GM12878 (cell line): ENCODE measurements around the gene BAG5. TPM values are rescaled to one million over a fixed set of nuclear protein-coding genes. Genes with fewer than 3 reads are reported as not detected.

ENCODE experiments used
- ATAC-seq: fragments of 200-7000 bp; cut with Tn5 transposase; 3 replicates; pipeline ENCODE4 v1.9.1; 2020; ENCODE audit warnings: mild to moderate bottlenecking, moderate library complexity
- BruUV-seq: library from RNA; stranded (reverse); fragments of 400-500 nt; replicated peaks from 2 replicates; lab custom pipeline; 2021; lab: Mats Ljungman, UMichigan
- CTCF ChIA-PET: fragments of 300-600 bp; sonication (Branson Sonifier 250); formaldehyde crosslinking; extraction: SDS; loops from one replicate; lab custom pipeline; 2021; ENCODE audit warnings: inconsistent platforms; lab: Yijun Ruan, JAX
- POLR2A ChIA-PET: fragments of 350-600 bp; formaldehyde crosslinking; extraction: SDS; loops from one replicate; lab custom pipeline; 2021; ENCODE audit warnings: inconsistent platforms; lab: Charles Lee
- RAD21 ChIA-PET: fragments of 300-600 bp; sonication (Branson Sonifier 250); formaldehyde crosslinking; loops from one replicate; lab custom pipeline; 2023; ENCODE audit warnings: antibody characterized with exemption; ENCODE audit not compliant: unreplicated experiment; lab: Charles Lee
- SMC1A ChIA-PET: fragments of 300-600 bp; sonication (Branson Sonifier 250); formaldehyde crosslinking; loops from one replicate; lab custom pipeline; 2023; ENCODE audit not compliant: unreplicated experiment, uncharacterized antibody; lab: Charles Lee
- DNase-seq: peaks from one replicate; pipeline ENCODE4 v3.0.0-alpha.2; 2011; ENCODE audit warnings: low read depth, low spot score
- FAIRE-seq: peaks from 3 replicates; lab custom pipeline; 2011; peaks lifted over from hg19 to GRCh38; lab: Jason Lieb, UNC
- H2AFZ ChIP-seq: 2 replicates; pipeline ENCODE4 v1.6.0; 2011; ENCODE audit warnings: low read depth, low read length, control low read depth; ENCODE audit not compliant: control insufficient read depth
- H3K27ac ChIP-seq: 2 replicates; pipeline ENCODE4 v1.5.1; 2011; ENCODE audit warnings: control low read depth; ENCODE audit not compliant: control insufficient read depth, insufficient read depth
- H3K27me3 ChIP-seq, 2 experiments: replicated peaks in 1 of 2; 2 replicates each; pipeline versions ENCODE4 v1.6.0 to v1.6.1; 2011; ENCODE audit warnings: low read length in 1 of 2; ENCODE audit not compliant: control insufficient read depth in 2 of 2, insufficient read depth in 2 of 2
- H3K36me3 ChIP-seq, 2 experiments: 2 replicates each; pipeline ENCODE4 v1.5.1; 2011; ENCODE audit warnings: low read length in 1 of 2; ENCODE audit not compliant: control insufficient read depth in 2 of 2, insufficient read depth in 2 of 2
- H3K4me1 ChIP-seq: 2 replicates; pipeline ENCODE4 v1.6.1; 2011; ENCODE audit warnings: mild to moderate bottlenecking, low read length, moderate library complexity, mixed read lengths; ENCODE audit not compliant: control insufficient read depth, insufficient read depth
- H3K4me2 ChIP-seq: 2 replicates; pipeline ENCODE4 v1.6.0; 2011; ENCODE audit warnings: control low read depth; ENCODE audit not compliant: control insufficient read depth, insufficient read depth
- H3K4me3 ChIP-seq: fragments of 200-600 bp; sonication (generic); 2 replicates; pipeline ENCODE4 v1.5.1; 2016
- H3K79me2 ChIP-seq: 2 replicates; pipeline ENCODE4 v1.6.0; 2011; ENCODE audit warnings: low read length; ENCODE audit not compliant: control insufficient read depth, insufficient read depth
- H3K9ac ChIP-seq: 2 replicates; pipeline ENCODE4 v1.8.0; 2011; ENCODE audit warnings: low read length, control low read depth, mixed read lengths; ENCODE audit not compliant: control insufficient read depth, insufficient read depth
- H3K9me3 ChIP-seq: replicated peaks from 3 replicates; pipeline ENCODE4 v1.5.1; 2011; ENCODE audit warnings: mild to moderate bottlenecking, low read length; ENCODE audit not compliant: control insufficient read depth, insufficient read depth
- H4K20me1 ChIP-seq: 2 replicates; pipeline ENCODE4 v1.6.0; 2011; ENCODE audit not compliant: control insufficient read depth, insufficient read depth
- ELK1 ChIP-seq: IDR thresholded peaks from 2 replicates; pipeline ENCODE4 v1.6.1; 2012; ENCODE audit warnings: low read depth, low read length, improper control_type of control experiment
- IRF3 ChIP-seq: fragments of 450-650 bp; IDR thresholded peaks from 2 replicates; pipeline ENCODE4 v1.6.1; 2014; ENCODE audit warnings: mild to moderate bottlenecking
- LARP7 ChIP-seq: fragments of 450-650 bp; IDR thresholded peaks from 2 replicates; pipeline ENCODE4 v1.6.1; 2017; ENCODE audit warnings: mild to moderate bottlenecking
- USF2 ChIP-seq: IDR thresholded peaks from 2 replicates; pipeline ENCODE4 v1.6.1; 2011; ENCODE audit warnings: low read depth, low read length, improper control_type of control experiment, borderline replicate concordance
- ZNF687 ChIP-seq: fragments of 450-650 bp; IDR thresholded peaks from 2 replicates; pipeline ENCODE4 v1.6.1; 2017; ENCODE audit warnings: mild to moderate bottlenecking, moderate library complexity
- WGBS: methylation state at CpG from one replicate; pipeline ENCODE4 v1.1.6; 2016; ENCODE audit warnings: low lambda C conversion rate; ENCODE audit not compliant: insufficient replicate concordance, insufficient coverage; ENCODE audit errors: missing lambda C conversion rate; 5-methylcytosine and 5-hydroxymethylcytosine counted together
- in situ Hi-C: fragments of 300-500 bp; cut with MboI; formaldehyde crosslinking; loops from 9 replicates; pipeline ENCODE4 v1.14.3; 2018; ENCODE audit warnings: mixed read lengths
- intact Hi-C: fragments of 100-400 bp; cut with micrococcal nuclease; formaldehyde crosslinking; loops from one replicate; pipeline ENCODE4 v1.14.2; 2022; ENCODE audit not compliant: unreplicated experiment
- polyA plus RNA-seq, 11 experiments: library from polyadenylated mRNA; depleted of rRNA in 4 of 11; unstranded in 6 of 11; stranded (reverse) in 5 of 11; fragments of >200 nt; fragmentation: Nextera tagmentation in 4 of 11; fragmentation: Illumina TruSeq in 1 of 11; extraction: Ambion mirVana in 4 of 11; extraction: Trizol in 1 of 11; gene quantifications; 1 replicate in 1 of 11; 2 replicates in 10 of 11; pipeline versions ENCODE4 v1.2.1 to v1.2.3, GENCODE V29; 2011 to 2016; ENCODE audit warnings: inconsistent platforms in 2 of 11, missing spikeins in 2 of 11, low read depth in 1 of 11
- total RNA-seq, 4 experiments: library from RNA; depleted of rRNA in 3 of 4; stranded (reverse); fragments of >200 nt in 3 of 4; fragmentation: Illumina TruSeq in 1 of 4; extraction: Trizol in 1 of 4; gene quantifications; 2 replicates each; pipeline versions ENCODE4 v1.2.1 to v1.2.3, GENCODE V29; 2013 to 2021

BAG5 gene
- total and polyA plus RNA-seq, 10 of the 15 experiments (the other 5 are each of a cell fraction or from before 2014, with no cell fraction given), result 9.9 to 30.5 (median 20.1) TPM

GRCh38 chr14:103560691-103561090, 1.8 kb downstream of the BAG5 start:
- peaks cover 69% of the 10 kb centered on the region for H3K79me2 ChIP-seq
- peak overlapping the region; percentile 82; the same call in 1 of the 2 replicates for H3K9ac ChIP-seq
- TF ChIP-seq ELK1 (no peak), LARP7 (no peak), ZNF687 (no peak), USF2 (no peak), IRF3 (no peak)
- peak overlapping the region; percentile 97 for H3K4me3 ChIP-seq
- ATAC-seq (no peak), FAIRE-seq (no peak), DNase-seq (no peak)
- peak overlapping the region; percentile 88 for H3K4me2 ChIP-seq
- no peak overlapping the region for H3K27ac ChIP-seq
- no TSS peak for BruUV-seq
- ChIA-PET RAD21 (interaction anchor here (0.6 kb wide), 1 partner anchor 287 kb away, joined by 3 read pairs; the partner anchor contains the start of gene PPP1R13B), CTCF (interaction anchor here (1.0 to 1.2 kb wide), 4 partner anchors 8 to 119 kb away, joined by 3 to 5 read pairs (median 3); no protein-coding TSS in a partner anchor), SMC1A (interaction anchor here (1.0 to 1.6 kb wide), 4 partner anchors 31 to 42 kb away, joined by 3 to 4 read pairs (median 3); partner anchors contain the start of gene TRMT61A), POLR2A (interaction anchor here (0.5 kb wide), 1 partner anchor 313 kb away, joined by 3 read pairs; no protein-coding TSS in a partner anchor)
- H3K9me3 ChIP-seq, result no peaks in the 10 kb centered on the region
- 0 out of 2 replicates have a peak, but pooled peaks cover 6% of the 10 kb centered on the region for H4K20me1 ChIP-seq
- no peaks in the 10 kb centered on the region for H3K27me3 ChIP-seq
- no peak overlapping the region for H2AFZ ChIP-seq
- 71% methylated on average over 8 of the region's 8 CpGs for WGBS
- intact Hi-C loops (loop anchor here (5.0 kb wide), 1 partner anchor 72 kb away; no protein-coding TSS in a partner anchor), in situ Hi-C loops (no loop called here)
- H3K36me3 ChIP-seq, result peaks cover 0 to 14% of the 10 kb centered on the region in 2 experiments; a peak in 3 of 4 replicates
- peaks cover 13% of the 10 kb centered on the region for H3K4me1 ChIP-seq
